ENCODE results near the gene SIPA1L3. TPM values are rescaled to one million over a fixed set of nuclear protein-coding genes. Genes with fewer than 3 reads are reported as not detected.
A peak's percentile ranks its signal among the peaks of the same experiment; 100 is the strongest.

The SIPA1L3 gene
- total RNA-seq, 6 experiments from 2014 or later, result 9.1 to 20.4 (median 14.9) TPM

DNA sequence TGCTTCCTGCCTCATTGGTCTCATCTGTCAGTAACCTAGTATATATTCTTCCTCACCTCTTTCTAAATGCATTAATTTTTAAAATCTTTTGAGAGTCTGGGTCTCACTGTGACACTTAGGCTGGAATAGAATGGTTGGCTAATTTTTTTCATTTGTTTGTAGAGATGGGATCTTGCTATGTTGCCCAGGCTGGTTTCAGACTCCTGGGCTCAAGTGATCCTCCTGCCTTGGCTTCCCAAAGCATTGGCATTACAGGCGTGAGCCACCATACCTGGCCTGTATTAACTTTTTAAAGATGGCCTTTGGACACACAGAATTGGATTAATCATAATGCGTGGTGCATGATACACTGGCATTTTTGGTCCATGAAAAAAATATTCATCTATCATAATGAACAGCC is 29.9 kb downstream of the SIPA1L3 start:
- WGBS (ENCODE audit: insufficient coverage, low coverage, low lambda C conversion rate, missing lambda C conversion rate), result 100% methylated on average over 2 of the region's 2 CpGs

DNA sequence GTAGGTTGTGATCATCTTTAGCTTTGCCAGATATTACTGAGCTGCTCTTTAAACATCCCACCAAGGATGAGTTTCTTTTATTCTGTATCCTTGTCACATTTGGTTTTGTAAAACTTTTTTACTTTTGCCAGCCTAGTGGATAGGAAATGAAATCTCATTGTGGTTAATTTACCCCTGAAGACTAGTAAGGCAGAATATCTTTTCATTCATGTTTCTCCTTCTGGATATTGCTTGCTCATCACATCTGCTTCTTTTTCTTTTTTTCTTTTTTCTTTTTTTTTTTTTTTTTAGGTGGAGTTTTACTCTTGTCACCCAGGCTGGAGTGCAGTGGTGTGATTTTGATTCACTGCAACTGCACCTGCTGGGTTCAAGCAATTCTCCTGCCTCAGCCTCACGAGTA is 31.3 kb downstream of the SIPA1L3 start:
- Histone ChIP-seq H3K27ac (no peak overlapping the region), H3K27me3 (no peaks in the 10 kb centered on the region), H3K4me3 (no peak overlapping the region), H3K36me3 (peaks cover 0 to 3% (median 0%) of the 10 kb centered on the region in 4 donors), H3K4me1 (peaks cover 0 to 22% (median 11%) of the 10 kb centered on the region in 4 donors), H3K9me3 (peaks cover 0 to 4% (median 0%) of the 10 kb centered on the region in 4 donors)
- WGBS (ENCODE audit: insufficient coverage, low coverage, low lambda C conversion rate, missing lambda C conversion rate), result no CpG with 5 or more reads among the region's 1 CpG
- DNase-seq (no peak), ATAC-seq (no peak)
- TF ChIP-seq POLR2A (IDR thresholded peaks at IDR 0.05), result no peak
- TF ChIP-seq, protein P1, sequence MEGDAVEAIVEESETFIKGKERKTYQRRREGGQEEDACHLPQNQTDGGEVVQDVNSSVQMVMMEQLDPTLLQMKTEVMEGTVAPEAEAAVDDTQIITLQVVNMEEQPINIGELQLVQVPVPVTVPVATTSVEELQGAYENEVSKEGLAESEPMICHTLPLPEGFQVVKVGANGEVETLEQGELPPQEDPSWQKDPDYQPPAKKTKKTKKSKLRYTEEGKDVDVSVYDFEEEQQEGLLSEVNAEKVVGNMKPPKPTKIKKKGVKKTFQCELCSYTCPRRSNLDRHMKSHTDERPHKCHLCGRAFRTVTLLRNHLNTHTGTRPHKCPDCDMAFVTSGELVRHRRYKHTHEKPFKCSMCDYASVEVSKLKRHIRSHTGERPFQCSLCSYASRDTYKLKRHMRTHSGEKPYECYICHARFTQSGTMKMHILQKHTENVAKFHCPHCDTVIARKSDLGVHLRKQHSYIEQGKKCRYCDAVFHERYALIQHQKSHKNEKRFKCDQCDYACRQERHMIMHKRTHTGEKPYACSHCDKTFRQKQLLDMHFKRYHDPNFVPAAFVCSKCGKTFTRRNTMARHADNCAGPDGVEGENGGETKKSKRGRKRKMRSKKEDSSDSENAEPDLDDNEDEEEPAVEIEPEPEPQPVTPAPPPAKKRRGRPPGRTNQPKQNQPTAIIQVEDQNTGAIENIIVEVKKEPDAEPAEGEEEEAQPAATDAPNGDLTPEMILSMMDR (IDR thresholded peaks at IDR 0.05), result no peak
- intact Hi-C loops (cut with DNase I), result no loop called here

More for the DNA sequence above, 29.9 kb downstream of the SIPA1L3 start:
- DNase-seq (peak in 1 of 3 donors; percentile 2), ATAC-seq (no peak)
- H3K4me1 ChIP-seq, result peaks cover 0 to 37% (median 16%) of the 10 kb centered on the region in 4 donors
- H3K4me3 ChIP-seq, result no peak overlapping the region
- peaks cover 0 to 4% (median 0%) of the 10 kb centered on the region in 4 donors for H3K9me3 ChIP-seq
- intact Hi-C loops (cut with DNase I), result no loop called here
- H3K27me3 ChIP-seq, result no peaks in the 10 kb centered on the region
- peaks cover 0 to 3% (median 0%) of the 10 kb centered on the region in 4 donors for H3K36me3 ChIP-seq
- H3K27ac ChIP-seq, result peak overlapping the region in 1 of 3 donors; percentile 19
- TF ChIP-seq, protein P1 (IDR thresholded peaks at IDR 0.05), result no peak
- TF ChIP-seq POLR2A (IDR thresholded peaks at IDR 0.05), result no peak

DNA sequence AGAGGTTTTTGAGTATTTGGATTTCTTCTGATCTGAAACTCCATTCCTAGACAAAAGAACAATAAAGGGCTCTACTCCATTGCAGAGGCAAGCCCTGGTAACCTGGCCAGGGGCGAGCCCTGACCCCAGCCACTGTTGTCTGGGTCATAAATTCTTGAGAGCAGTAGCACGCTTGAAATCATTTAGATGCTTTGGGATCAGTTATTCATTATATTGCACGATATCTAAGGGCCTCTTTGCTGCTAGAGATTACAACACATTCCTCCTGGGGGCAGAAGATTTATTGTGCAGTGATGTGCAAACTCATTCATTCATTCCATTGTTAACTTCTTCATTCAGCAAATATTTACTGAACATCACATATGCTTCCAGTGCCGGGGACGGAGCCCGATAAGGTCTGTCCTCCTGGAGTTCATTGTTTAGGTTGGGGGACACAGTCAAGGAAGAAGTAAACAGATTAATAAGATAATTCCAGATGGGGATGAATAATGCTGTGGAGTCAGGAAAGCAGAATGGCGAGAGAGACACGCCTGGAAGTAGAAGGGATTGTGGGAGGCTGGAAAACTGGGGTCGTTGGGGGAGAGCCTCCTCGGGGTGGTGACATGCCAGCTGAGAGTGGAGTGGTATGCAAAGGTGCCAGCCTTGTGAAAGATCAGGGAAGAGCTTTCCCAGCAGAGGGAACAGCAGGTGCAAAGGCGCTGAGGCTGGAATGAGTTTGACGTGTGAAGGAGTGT is 34.9 kb downstream of the SIPA1L3 start:
- ATAC-seq (no peak), DNase-seq (peak in 1 of 3 donors; percentile 31)
- no peaks in the 10 kb centered on the region for H3K36me3 ChIP-seq
- no peaks in the 10 kb centered on the region for H3K9me3 ChIP-seq
- H3K27me3 ChIP-seq, result no peaks in the 10 kb centered on the region
- H3K27ac ChIP-seq, result no peak overlapping the region
- H3K4me1 ChIP-seq, result peaks cover 0 to under 1% (median 0%) of the 10 kb centered on the region in 4 donors
- 82% methylated on average over 12 of the region's 12 CpGs for WGBS (ENCODE audit: insufficient coverage, low coverage, low lambda C conversion rate, missing lambda C conversion rate)
- H3K4me3 ChIP-seq, result no peak overlapping the region
- TF ChIP-seq, protein P1 (IDR thresholded peaks at IDR 0.05), result no peak
- no peak for TF ChIP-seq POLR2A (IDR thresholded peaks at IDR 0.05)
- intact Hi-C loops (cut with DNase I), result no loop called here

DNA sequence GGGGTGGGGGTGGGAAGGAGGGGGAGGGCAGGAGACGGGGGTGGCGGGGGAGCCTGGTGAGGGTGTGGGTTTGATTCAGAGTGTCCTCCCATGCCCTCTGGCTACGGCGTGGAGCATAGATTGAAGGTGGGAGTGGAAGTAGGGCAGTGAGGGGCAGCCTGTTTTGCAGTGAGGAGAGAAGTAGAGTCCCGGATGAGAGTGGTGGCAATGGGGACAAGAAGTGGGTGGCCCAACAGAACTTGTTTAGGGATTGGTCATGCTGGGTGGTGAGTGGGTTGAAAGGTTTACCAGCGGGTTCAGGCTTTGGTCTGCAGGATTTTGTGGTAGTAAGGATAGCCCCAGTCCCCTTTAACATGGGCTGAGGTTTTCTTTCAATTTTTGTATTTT is 35.5 kb downstream of the SIPA1L3 start:
- WGBS (ENCODE audit: insufficient coverage, low coverage, low lambda C conversion rate, missing lambda C conversion rate), result 92% methylated on average over 6 of the region's 6 CpGs
- Histone ChIP-seq H3K9me3 (no peaks in the 10 kb centered on the region), H3K4me3 (no peak overlapping the region), H3K36me3 (no peaks in the 10 kb centered on the region), H3K27ac (no peak overlapping the region), H3K27me3 (no peaks in the 10 kb centered on the region), H3K4me1 (no peaks in the 10 kb centered on the region)
- DNase-seq, result no peak
- TF ChIP-seq, protein P1 (IDR thresholded peaks at IDR 0.05), result no peak
- TF ChIP-seq POLR2A (IDR thresholded peaks at IDR 0.05), result no peak
- intact Hi-C loops (cut with DNase I), result no loop called here
- ATAC-seq, result no peak
